GOT3 (cell line): ENCODE data around the gene P2RX7.
"Not testable (repeated sequence)": the region's sequence is repeated elsewhere in the genome, so short reads cannot be mapped to it uniquely, and the experiment has no call there.

Source experiments
- DNase-seq: peaks from one replicate; lab custom pipeline; 2025; ENCODE audit warnings: mixed read lengths; lab: John Stamatoyannopoulos, UW

P2RX7 gene

GRCh38 chr12:121205491-121205890, 72.8 kb downstream of the P2RX7 start:
- DNase-seq: no peak

- DNase-seq: not testable (repeated sequence)
Observed at GRCh38 chr12:121208571-121208970, 75.9 kb downstream of the P2RX7 start.

- DNase-seq: no peak
Observed at GRCh38 chr12:121209221-121209620, 76.5 kb downstream of the P2RX7 start.

- peak; percentile 55 for DNase-seq
Observed at GRCh38 chr12:121209624-121210572, 77.2 kb downstream of the P2RX7 start, which contains the start of gene P2RX4. TSS of gene P2RX4 (plus strand) at chr12:121210129. CDS start at chr12:121210165, 36 bp downstream.

- DNase-seq: no peak
Observed at GRCh38 chr12:121212875-121213274, 80.2 kb downstream of the P2RX7 start.

- no peak for DNase-seq
Observed at GRCh38 chr12:121214166-121214777, 81.6 kb downstream of the P2RX7 start.

GRCh38 chr12:121214855-121215745, 82.4 kb downstream of the P2RX7 start:
- no peak for DNase-seq

GRCh38 chr12:121216102-121216501, 83.4 kb downstream of the P2RX7 start:
- DNase-seq: no peak

GRCh38 chr12:121217063-121217462, 84.4 kb downstream of the P2RX7 start:
- no peak for DNase-seq

GRCh38 chr12:121217761-121218160, 85.1 kb downstream of the P2RX7 start:
- DNase-seq: no peak

GRCh38 chr12:121218588-121219352, 86.1 kb downstream of the P2RX7 start:
- DNase-seq: no peak

GRCh38 chr12:121219353-121219986, 86.8 kb downstream of the P2RX7 start:
- DNase-seq: no peak

GRCh38 chr12:121222847-121223246, 90.2 kb downstream of the P2RX7 start:
- no peak for DNase-seq

GRCh38 chr12:121223292-121224285, 90.9 kb downstream of the P2RX7 start:
- DNase-seq: no peak

GRCh38 chr12:121224591-121224990, 91.9 kb downstream of the P2RX7 start:
- DNase-seq: no peak

- no peak for DNase-seq
Observed at GRCh38 chr12:121226399-121226798, 93.7 kb downstream of the P2RX7 start.

GRCh38 chr12:121226871-121227270, 94.2 kb downstream of the P2RX7 start:
- not testable (repeated sequence) for DNase-seq

- DNase-seq: no peak
Observed at GRCh38 chr12:121227294-121227693, 94.6 kb downstream of the P2RX7 start.

GRCh38 chr12:121228919-121229665, 96.4 kb downstream of the P2RX7 start:
- DNase-seq: no peak
